Calu3 (cell line): ENCODE measurements around the gene LRP2BP. TPM values are rescaled to one million over a fixed set of nuclear protein-coding genes. Genes with fewer than 3 reads are reported as not detected.

Experiments used
- BruUV-seq: library from RNA; stranded (reverse); fragments of 400-500 nt; replicated peaks from 2 replicates; lab custom pipeline; 2021; lab: Mats Ljungman, UMichigan
- CTCF ChIA-PET: fragments of 300-600 bp; sonication (Branson Sonifier 250); formaldehyde crosslinking; loops from one replicate; lab custom pipeline; 2022; ENCODE audit warnings: antibody characterized with exemption; lab: Charles Lee
- DNase-seq: peaks from one replicate; pipeline ENCODE4 v3.0.0; 2022
- H3K27ac Mint-ChIP-seq: one replicate; pipeline ENCODE4 v1.8.0; 2022; ENCODE audit warnings: mixed read lengths; ENCODE audit not compliant: unreplicated experiment
- H3K27me3 Mint-ChIP-seq: one replicate; pipeline ENCODE4 v1.8.0; 2022; ENCODE audit warnings: mixed read lengths; ENCODE audit not compliant: unreplicated experiment
- H3K36me3 Mint-ChIP-seq: one replicate; pipeline ENCODE4 v1.8.0; 2022; ENCODE audit warnings: mild to moderate bottlenecking, moderate library complexity, mixed read lengths; ENCODE audit not compliant: insufficient read depth, unreplicated experiment
- H3K4me1 Mint-ChIP-seq: one replicate; pipeline ENCODE4 v1.8.0; 2022; ENCODE audit warnings: mild to moderate bottlenecking, low read depth, mixed read lengths; ENCODE audit not compliant: unreplicated experiment
- H3K4me3 Mint-ChIP-seq: one replicate; pipeline ENCODE4 v1.8.0; 2022; ENCODE audit warnings: mild to moderate bottlenecking, low read depth, moderate library complexity, mixed read lengths; ENCODE audit not compliant: unreplicated experiment
- H3K9me3 Mint-ChIP-seq: one replicate; pipeline ENCODE4 v1.8.0; 2022; ENCODE audit warnings: low read depth, mixed read lengths; ENCODE audit not compliant: unreplicated experiment
- intact Hi-C: fragments of 100-400 bp; cut with micrococcal nuclease; formaldehyde crosslinking; loops from one replicate; pipeline ENCODE4 v1.10.0; 2022; ENCODE audit not compliant: unreplicated experiment
- total RNA-seq: library from RNA; stranded (reverse); gene quantifications from 2 replicates; pipeline ENCODE4 v1.2.3, GENCODE V29; 2022
- TF ChIP-seq, protein P1 (sequence below): fragments of 200-600 bp; IDR thresholded peaks from one replicate; pipeline ENCODE4 v1.8.0; 2022; ENCODE audit warnings: antibody characterized with exemption; ENCODE audit not compliant: unreplicated experiment

LRP2BP gene
- total RNA-seq, 1 experiment from 2014 or later, result 0.47 TPM

DNA sequence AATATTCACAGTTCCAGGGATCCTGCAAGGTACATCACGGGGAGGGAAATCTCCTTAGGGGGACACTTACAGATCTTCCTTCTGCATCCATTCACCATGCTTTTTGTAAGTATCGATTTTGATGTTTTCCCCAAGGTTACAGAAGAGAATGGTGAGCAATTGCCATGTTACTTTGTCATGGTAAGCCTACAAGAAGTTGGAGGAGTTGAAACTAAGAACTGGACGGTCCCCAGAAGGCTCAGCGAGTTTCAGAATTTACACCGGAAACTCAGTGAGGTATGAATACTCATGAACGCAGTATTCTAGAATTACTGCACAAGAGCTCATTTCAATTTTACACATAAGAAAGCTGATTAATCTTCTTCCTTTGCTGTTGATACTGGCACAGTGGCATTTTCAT is 53.9 kb downstream of the LRP2BP start:
- no peak for DNase-seq
- CTCF ChIA-PET, result no interaction called here
- intact Hi-C loops, result no loop called here

GRCh38 chr4:185341377-185341776 is 54.3 kb downstream of the LRP2BP start:
- BruUV-seq, result no TSS peak
- CTCF ChIA-PET, result no interaction called here
- H3K4me1 Mint-ChIP-seq, result no peaks in the 10 kb centered on the region

More for the DNA sequence above, 53.9 kb downstream of the LRP2BP start:
- no TSS peak for BruUV-seq
- H3K27ac Mint-ChIP-seq, result no peak overlapping the region
- H3K27me3 Mint-ChIP-seq, result no peaks in the 10 kb centered on the region
- H3K9me3 Mint-ChIP-seq, result no peaks in the 10 kb centered on the region
- H3K36me3 Mint-ChIP-seq, result no peaks in the 10 kb centered on the region
- H3K4me3 Mint-ChIP-seq, result no peak overlapping the region
- H3K4me1 Mint-ChIP-seq, result no peaks in the 10 kb centered on the region
- TF ChIP-seq, protein P1, sequence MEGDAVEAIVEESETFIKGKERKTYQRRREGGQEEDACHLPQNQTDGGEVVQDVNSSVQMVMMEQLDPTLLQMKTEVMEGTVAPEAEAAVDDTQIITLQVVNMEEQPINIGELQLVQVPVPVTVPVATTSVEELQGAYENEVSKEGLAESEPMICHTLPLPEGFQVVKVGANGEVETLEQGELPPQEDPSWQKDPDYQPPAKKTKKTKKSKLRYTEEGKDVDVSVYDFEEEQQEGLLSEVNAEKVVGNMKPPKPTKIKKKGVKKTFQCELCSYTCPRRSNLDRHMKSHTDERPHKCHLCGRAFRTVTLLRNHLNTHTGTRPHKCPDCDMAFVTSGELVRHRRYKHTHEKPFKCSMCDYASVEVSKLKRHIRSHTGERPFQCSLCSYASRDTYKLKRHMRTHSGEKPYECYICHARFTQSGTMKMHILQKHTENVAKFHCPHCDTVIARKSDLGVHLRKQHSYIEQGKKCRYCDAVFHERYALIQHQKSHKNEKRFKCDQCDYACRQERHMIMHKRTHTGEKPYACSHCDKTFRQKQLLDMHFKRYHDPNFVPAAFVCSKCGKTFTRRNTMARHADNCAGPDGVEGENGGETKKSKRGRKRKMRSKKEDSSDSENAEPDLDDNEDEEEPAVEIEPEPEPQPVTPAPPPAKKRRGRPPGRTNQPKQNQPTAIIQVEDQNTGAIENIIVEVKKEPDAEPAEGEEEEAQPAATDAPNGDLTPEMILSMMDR, result no peak

GRCh38 chr4:185339941-185340340 is 55.8 kb downstream of the LRP2BP start:
- H3K27ac Mint-ChIP-seq, result no peak overlapping the region
- no peak overlapping the region for H3K4me3 Mint-ChIP-seq
- intact Hi-C loops, result no loop called here
- no peaks in the 10 kb centered on the region for H3K36me3 Mint-ChIP-seq
- BruUV-seq, result no TSS peak
- H3K27me3 Mint-ChIP-seq, result no peaks in the 10 kb centered on the region
- no peak for DNase-seq
- no peaks in the 10 kb centered on the region for H3K4me1 Mint-ChIP-seq
- TF ChIP-seq, protein P1, result no peak
- CTCF ChIA-PET, result no interaction called here
- H3K9me3 Mint-ChIP-seq, result no peaks in the 10 kb centered on the region

More at GRCh38 chr4:185341377-185341776, 54.3 kb downstream of the LRP2BP start:
- Mint-ChIP-seq H3K27me3 (no peaks in the 10 kb centered on the region), H3K9me3 (no peaks in the 10 kb centered on the region), H3K36me3 (no peaks in the 10 kb centered on the region), H3K27ac (no peak overlapping the region), H3K4me3 (no peak overlapping the region)
- TF ChIP-seq, protein P1, result no peak
- intact Hi-C loops, result no loop called here
- no peak for DNase-seq

DNA sequence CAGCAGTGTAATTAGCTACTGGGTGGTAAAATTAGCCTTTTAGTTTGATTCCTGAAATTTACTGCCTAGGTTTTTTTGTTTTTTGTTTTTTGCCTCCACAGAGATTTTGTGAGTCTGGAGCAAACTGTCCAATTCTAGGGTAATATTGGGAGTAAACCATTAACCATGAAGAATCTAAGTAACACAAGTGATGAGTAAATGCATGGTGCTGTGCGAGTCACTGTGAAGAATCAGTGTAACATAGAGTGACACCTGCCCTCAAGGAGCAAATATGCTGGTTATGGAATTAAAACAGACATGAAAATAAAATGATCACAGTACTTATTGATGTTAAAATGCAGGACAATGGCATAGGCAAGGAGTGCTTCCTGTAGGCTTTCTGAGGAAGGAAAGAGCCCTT is 60.1 kb downstream of the LRP2BP start:
- Mint-ChIP-seq H3K4me1 (no peaks in the 10 kb centered on the region), H3K4me3 (no peak overlapping the region), H3K9me3 (no peaks in the 10 kb centered on the region), H3K36me3 (no peaks in the 10 kb centered on the region), H3K27ac (no peak overlapping the region), H3K27me3 (no peaks in the 10 kb centered on the region)
- intact Hi-C loops, result no loop called here
- BruUV-seq, result no TSS peak
- no peak for DNase-seq
- TF ChIP-seq, protein P1, result no peak
- CTCF ChIA-PET, result no interaction called here
